Osteocyte (in vitro differentiated cells): ENCODE results near the gene IQCH. TPM values are rescaled to one million over a fixed set of nuclear protein-coding genes. Genes with fewer than 3 reads are reported as not detected.

Experiments used
- DNase-seq: peaks from one replicate; pipeline ENCODE4 v3.0.0; 2021; ENCODE audit warnings: mixed read lengths; ENCODE audit not compliant: unreplicated experiment; ENCODE audit errors: extremely low spot score
- H3K27ac Mint-ChIP-seq: one replicate; pipeline ENCODE4 v1.8.0; 2021; ENCODE audit warnings: mild to moderate bottlenecking, mixed read lengths; ENCODE audit not compliant: unreplicated experiment
- H3K27me3 Mint-ChIP-seq: one replicate; pipeline ENCODE4 v1.8.0; 2021; ENCODE audit warnings: mixed read lengths; ENCODE audit not compliant: unreplicated experiment
- H3K36me3 Mint-ChIP-seq: one replicate; pipeline ENCODE4 v1.8.0; 2021; ENCODE audit warnings: mixed read lengths; ENCODE audit not compliant: unreplicated experiment
- H3K4me1 Mint-ChIP-seq: one replicate; pipeline ENCODE4 v1.8.0; 2021; ENCODE audit warnings: mixed read lengths; ENCODE audit not compliant: unreplicated experiment
- H3K4me3 Mint-ChIP-seq: one replicate; pipeline ENCODE4 v1.8.0; 2021; ENCODE audit warnings: mild to moderate bottlenecking, moderate library complexity, mixed read lengths; ENCODE audit not compliant: unreplicated experiment
- H3K9me3 Mint-ChIP-seq: one replicate; pipeline ENCODE4 v1.8.0; 2021; ENCODE audit warnings: mixed read lengths; ENCODE audit not compliant: unreplicated experiment
- CTCF ChIP-seq: fragments of 200-600 bp; sonication (generic); IDR thresholded peaks from 2 replicates; pipeline ENCODE4 v1.5.0; 2021; ENCODE audit warnings: antibody characterized with exemption, mild to moderate bottlenecking, moderate library complexity
- total RNA-seq: library from RNA; stranded (reverse); gene quantifications from 2 replicates; pipeline ENCODE4 v1.2.1, GENCODE V29; 2021

The IQCH gene
- total RNA-seq, 1 donor from 2014 or later = 2.0 TPM

- no peaks in the 10 kb centered on the region for H3K9me3 Mint-ChIP-seq
- no peak for TF ChIP-seq CTCF
- no peaks in the 10 kb centered on the region for H3K27me3 Mint-ChIP-seq
- no peaks in the 10 kb centered on the region for H3K4me1 Mint-ChIP-seq
- H3K36me3 Mint-ChIP-seq = no peaks in the 10 kb centered on the region
- H3K4me3 Mint-ChIP-seq = no peak overlapping the region
- H3K27ac Mint-ChIP-seq = no peak overlapping the region
- DNase-seq = no peak
These were observed 213.8 kb downstream of the IQCH start for GRCh38 chr15:67468416-67468815.

- H3K27me3 Mint-ChIP-seq = no peaks in the 10 kb centered on the region
- no peaks in the 10 kb centered on the region for H3K9me3 Mint-ChIP-seq
- no peak for DNase-seq
- no peak overlapping the region for H3K4me3 Mint-ChIP-seq
- no peaks in the 10 kb centered on the region for H3K4me1 Mint-ChIP-seq
- no peaks in the 10 kb centered on the region for H3K36me3 Mint-ChIP-seq
- TF ChIP-seq CTCF = no peak
- no peak overlapping the region for H3K27ac Mint-ChIP-seq
These were observed 215.1 kb downstream of the IQCH start for GRCh38 chr15:67469680-67470079.

- Mint-ChIP-seq H3K9me3 (no peaks in the 10 kb centered on the region), H3K27me3 (no peaks in the 10 kb centered on the region), H3K27ac (no peak overlapping the region), H3K36me3 (no peaks in the 10 kb centered on the region), H3K4me3 (no peak overlapping the region), H3K4me1 (peaks cover 3% of the 10 kb centered on the region)
- no peak for TF ChIP-seq CTCF
- no peak for DNase-seq
These were observed 218.4 kb downstream of the IQCH start for GRCh38 chr15:67472957-67473356.

- Mint-ChIP-seq H3K27me3 (no peaks in the 10 kb centered on the region), H3K27ac (no peak overlapping the region), H3K36me3 (no peaks in the 10 kb centered on the region), H3K4me3 (no peak overlapping the region), H3K9me3 (no peaks in the 10 kb centered on the region), H3K4me1 (peaks cover 7% of the 10 kb centered on the region)
- no peak for DNase-seq
- TF ChIP-seq CTCF = no peak
These were observed 220.0 kb downstream of the IQCH start for GRCh38 chr15:67474405-67475110.

- Mint-ChIP-seq H3K9me3 (no peaks in the 10 kb centered on the region), H3K4me1 (peaks cover 16% of the 10 kb centered on the region), H3K27ac (peak overlapping the region; percentile 51), H3K27me3 (peaks cover 2% of the 10 kb centered on the region), H3K36me3 (no peaks in the 10 kb centered on the region), H3K4me3 (peak overlapping the region; percentile 23)
- no peak for TF ChIP-seq CTCF
- no peak for DNase-seq
These were observed 225.4 kb downstream of the IQCH start for GRCh38 chr15:67479781-67480505.
